NCI-H146 treated with DMSO at 0.1 percent for 48 hours (cell line): ENCODE results near the gene MEIS1.
A peak's percentile ranks its signal among the peaks of the same experiment; 100 is the strongest.

Experiments
- DNase-seq: peaks from one replicate; lab custom pipeline; 2025; ENCODE audit not compliant: unreplicated experiment; lab: John Stamatoyannopoulos, UW

The MEIS1 gene

GRCh38 chr2:66532972-66533868, 98.3 kb downstream of the MEIS1 start:
- DNase-seq: no peak

- no peak for DNase-seq
Measured at GRCh38 chr2:66534461-66534860, 99.5 kb downstream of the MEIS1 start.

DNA sequence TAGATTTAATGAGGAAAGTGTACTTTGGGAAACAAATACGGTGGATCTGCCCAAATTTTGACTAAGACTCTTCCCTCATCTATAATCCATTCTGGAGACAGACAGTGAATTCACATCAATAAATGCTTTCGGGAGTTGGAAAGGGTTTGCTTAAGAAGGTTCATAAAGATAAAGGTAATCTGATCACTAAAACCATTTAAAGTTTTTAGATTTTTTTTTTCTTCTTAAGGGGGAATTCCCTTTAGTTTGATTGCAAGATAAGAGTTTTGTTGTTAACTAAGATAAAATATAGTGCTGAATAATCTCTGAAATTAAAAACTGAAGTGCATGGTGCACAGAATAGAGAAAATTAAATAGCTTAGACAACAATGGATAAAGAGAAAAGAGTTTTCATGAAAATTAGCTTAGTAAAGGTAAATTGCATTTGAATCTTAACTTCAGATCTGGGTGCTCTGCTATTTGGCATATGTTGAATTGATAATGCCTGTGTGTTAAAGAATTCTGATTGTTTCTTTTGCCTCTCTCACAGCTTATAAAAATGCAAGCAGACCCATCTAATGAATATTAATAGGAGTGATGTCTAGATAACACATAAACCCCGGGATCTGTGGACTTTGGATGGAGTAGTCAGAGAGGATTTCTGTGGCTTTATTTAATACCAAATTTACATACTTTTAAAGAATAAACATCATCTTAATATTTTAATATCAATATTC, 100.8 kb downstream of the MEIS1 start:
- no peak for DNase-seq

DNA sequence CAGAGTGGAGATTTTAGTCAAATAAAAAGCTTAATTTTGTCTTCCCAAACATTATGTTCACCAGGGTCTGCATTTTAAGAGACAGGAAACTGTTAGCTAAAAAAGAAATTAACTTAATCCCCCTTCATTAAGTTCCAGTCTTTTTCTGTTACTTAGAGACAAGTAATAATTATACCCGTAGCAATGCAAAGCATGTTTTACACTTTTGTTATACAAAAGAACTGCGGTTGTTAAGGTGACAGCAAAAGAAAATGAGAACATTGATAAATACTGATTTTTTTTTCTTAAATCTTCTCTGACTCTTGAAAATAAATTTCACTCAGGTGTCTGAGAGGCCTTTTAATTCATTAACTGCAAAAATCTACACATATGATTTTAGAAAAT, 101.4 kb downstream of the MEIS1 start:
- DNase-seq: no peak

- DNase-seq: peak; percentile 98
Measured at GRCh38 chr2:66536997-66537396, 102.1 kb downstream of the MEIS1 start.

- no peak for DNase-seq
Measured at GRCh38 chr2:66538291-66538690, 103.4 kb downstream of the MEIS1 start.

DNA sequence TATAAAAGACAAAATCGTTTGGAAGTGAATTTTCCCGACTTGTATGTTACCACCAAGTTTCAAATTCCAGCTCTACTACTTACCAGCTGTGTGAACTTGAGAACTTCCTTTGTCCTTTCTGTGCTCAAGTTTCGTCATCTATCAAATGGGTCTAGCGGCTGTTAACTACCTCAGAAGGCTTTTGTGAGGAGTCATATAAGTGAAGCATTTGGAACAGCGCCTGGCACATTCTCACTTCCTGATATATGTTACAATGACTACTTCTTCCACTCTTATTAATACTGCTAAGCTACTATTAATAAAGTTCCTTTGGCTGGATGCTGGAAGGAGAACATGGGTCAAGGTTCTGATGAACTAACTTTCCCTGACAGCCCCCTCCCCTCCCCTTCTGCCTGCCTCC, 104.5 kb downstream of the MEIS1 start:
- DNase-seq: no peak

DNA sequence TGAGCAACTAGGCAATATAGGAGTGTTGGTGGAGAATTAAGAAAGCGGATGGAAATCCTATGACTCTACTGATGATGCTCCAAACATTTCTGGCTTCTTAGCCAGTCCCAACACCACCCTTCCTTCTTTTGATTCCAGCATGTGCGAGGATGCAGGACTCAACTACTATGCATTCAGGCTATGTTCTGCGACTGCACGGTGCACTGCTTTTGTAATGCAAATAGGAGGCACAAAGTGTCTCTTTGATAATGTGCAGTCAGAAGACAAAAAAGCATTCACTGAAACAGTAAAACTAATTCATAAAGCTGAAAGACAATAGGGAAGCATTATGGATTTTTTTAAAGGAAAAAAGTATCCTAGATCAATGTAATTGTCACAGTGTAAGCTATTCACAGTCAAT, 106.7 kb downstream of the MEIS1 start:
- no peak for DNase-seq

DNA sequence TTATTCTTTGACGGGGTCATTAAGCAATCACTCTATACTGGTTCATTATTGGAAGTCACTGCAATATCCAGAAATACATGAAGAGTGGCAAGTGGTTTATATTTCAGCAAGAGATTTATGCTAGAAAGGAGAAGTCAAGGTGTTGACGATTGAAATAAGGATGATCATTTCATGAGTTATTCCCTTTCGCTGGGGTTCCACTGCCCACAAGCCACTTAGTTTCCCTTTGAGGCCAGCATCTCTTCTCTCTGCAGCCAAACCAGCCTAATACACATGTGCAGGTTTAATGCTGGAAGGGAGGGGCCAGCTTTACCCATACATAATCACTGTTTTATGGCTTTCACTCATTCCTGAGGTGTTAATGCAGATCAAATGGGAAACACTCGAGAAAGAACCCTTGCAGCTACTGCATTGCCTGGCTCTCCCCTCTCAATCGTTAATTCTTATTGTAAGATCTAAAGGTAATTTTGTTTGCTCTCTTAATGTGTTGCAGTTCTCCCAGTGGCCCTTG, 108.4 kb downstream of the MEIS1 start:
- peak; percentile 88 for DNase-seq

DNA sequence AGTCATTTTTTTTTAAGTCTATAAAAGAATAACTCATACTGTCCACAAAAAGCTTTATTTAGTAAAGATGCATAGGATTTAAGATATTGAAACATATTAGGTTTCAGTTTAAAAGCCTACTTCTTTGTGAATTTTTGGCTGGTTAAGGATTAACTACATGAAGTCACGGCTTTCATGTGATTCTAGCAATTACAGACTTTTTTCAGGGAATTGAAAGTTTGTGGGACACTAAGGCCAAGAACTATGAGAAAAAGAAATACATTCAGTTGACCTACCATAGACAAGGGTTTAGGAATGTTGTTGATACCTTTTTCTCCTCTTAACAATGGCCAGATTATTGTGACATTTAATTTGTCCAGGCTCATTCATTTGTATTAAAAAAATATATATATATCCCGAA, 109.3 kb downstream of the MEIS1 start:
- DNase-seq: no peak

- DNase-seq: no peak
Measured at GRCh38 chr2:66545258-66545657, 110.3 kb downstream of the MEIS1 start.

GRCh38 chr2:66547118-66547517, 112.2 kb downstream of the MEIS1 start:
- DNase-seq: no peak

GRCh38 chr2:66547887-66548286, 113.0 kb downstream of the MEIS1 start:
- no peak for DNase-seq

DNA sequence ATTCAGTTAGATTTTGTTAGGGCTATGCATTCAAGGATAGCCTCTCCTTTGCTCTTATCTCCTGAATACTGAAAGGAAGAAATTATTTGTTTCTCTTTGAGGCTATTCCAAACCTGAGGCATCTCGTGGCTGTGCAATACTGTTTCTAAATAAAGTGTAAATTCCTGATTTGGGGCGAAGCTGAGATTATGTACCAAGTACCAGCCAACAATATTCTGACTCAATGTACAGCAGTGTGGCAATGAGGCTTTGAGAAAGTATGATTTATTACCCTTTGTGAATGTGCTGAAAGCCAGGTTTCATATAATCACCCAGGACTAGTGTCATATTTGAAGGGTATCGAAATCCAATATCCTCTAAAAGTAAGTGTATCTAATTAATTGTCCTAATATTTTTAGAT, 113.5 kb downstream of the MEIS1 start:
- DNase-seq: no peak

- DNase-seq: no peak
Measured at GRCh38 chr2:66550826-66551225, 115.9 kb downstream of the MEIS1 start.

DNA sequence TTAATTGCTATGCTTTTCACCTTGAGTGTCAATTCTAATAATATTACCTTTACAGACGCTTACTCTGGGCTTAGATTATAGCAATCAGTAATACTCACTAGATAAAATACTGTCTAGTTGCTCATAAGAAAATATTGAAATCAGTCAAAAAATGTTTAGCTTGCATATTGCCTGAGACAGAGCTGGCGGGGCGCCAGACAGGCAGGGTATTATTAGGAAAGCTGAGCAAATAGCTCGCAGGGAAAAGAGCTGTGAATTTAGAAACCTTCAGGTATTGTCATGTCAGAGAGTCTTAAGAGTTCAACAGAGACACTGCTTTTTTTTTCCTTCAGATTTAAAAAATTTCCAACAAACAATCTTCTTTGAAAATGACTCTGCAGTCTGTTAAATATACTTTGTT, 118.4 kb downstream of the MEIS1 start:
- DNase-seq: peak; percentile 16

- no peak for DNase-seq
Measured at GRCh38 chr2:66555091-66555490, 120.2 kb downstream of the MEIS1 start.

DNA sequence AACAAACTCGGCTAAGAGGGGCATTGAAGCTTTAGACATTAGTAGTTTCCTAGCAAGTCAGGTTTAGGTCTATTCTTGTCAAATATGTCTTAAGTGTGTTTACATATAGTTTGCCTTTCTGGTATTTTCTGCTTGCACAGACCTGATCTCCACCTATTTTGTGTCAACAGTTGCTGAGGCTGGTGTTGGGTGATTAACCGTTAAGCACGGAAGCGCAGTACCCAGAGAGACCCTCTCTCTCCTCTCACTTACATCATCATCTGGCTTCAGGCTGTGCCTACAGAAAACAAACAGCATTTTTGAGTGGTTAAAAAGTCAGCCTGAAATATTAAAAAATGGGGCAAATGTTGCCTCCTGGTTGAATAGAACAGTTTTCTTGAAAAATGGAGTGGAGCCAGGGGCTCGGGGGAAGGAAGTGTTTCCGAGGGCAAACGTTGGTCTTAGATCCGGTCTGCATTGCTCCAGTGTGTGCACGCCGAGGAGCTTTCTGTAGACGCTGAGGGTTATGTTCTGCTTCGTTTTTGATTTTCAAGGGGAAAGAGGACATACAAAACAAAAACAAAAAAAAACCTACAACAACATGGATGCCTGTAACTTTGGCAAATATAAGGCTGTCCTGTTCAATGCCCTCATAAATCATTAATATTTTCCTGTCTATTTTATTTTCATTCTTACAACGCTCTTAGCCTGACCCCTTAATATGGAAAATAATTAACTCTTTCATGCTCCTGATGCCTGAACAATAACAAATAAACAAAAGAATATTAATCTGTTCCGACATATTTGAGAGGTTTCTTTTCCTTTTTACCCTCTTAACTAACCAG, 120.8 kb downstream of the MEIS1 start:
- no peak for DNase-seq

DNA sequence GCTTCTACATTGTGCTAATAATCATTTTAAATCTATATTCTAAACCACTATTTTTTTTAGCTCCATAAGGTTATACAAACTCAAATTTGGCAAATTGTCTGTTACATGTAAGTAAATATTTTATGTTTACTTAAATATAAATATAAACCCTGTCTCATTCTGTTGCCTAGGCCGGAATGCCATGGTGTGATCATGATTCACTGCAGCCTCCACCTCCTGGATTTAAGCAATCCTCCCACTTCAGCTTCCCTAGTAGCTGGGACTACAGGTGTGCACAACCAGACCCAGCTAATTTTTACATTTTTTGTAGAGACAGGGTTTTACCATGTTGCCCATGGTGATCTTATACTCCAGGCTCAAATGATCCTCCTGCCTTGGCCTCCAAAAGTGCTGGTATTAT, 124.7 kb downstream of the MEIS1 start:
- no peak for DNase-seq

DNA sequence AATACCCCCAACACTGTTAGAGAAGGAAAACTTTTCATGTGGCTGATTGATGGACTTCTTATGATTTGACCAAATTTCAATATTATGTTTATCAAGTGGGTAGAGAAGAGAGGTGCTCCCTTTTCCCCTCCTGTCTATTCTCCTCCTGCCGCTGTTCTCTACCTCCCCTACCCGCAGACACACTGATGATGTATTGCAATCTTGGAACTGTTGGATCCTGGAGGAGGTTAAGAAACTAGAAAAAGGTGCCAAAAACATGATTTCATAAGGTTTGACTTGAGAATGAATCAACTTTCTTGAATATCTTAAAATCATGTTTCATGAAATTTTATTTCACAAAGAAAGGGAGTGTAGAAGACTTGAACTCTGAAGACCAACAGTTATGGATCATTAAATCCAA, 125.8 kb downstream of the MEIS1 start:
- DNase-seq: no peak

- DNase-seq: no peak
Measured at GRCh38 chr2:66561645-66562303, 126.8 kb downstream of the MEIS1 start.
